Subcutaneous abdominal adipose tissue (tissue), 5 donors: ENCODE results near the gene RP2.

Source experiments
- H3K27ac ChIP-seq: one replicate; pipeline ENCODE4 v1.7.0; 2013; ENCODE audit warnings: low read depth, mild to moderate bottlenecking, inconsistent platforms, low read length, moderate library complexity
- H3K27me3 ChIP-seq, 5 donors: one replicate each; pipeline ENCODE4 v1.7.0; 2013; ENCODE audit warnings: low read length in 5 of 5, inconsistent platforms in 1 of 5; ENCODE audit not compliant: control insufficient read depth in 5 of 5, insufficient read depth in 4 of 5
- H3K36me3 ChIP-seq, 5 donors: one replicate each; pipeline ENCODE4 v1.7.0; 2013; ENCODE audit warnings: low read length in 5 of 5; ENCODE audit not compliant: control insufficient read depth in 5 of 5, insufficient read depth in 5 of 5
- H3K4me1 ChIP-seq, 5 donors: one replicate each; pipeline ENCODE4 v1.7.0; 2013; ENCODE audit warnings: low read length in 5 of 5, mild to moderate bottlenecking in 3 of 5, moderate library complexity in 1 of 5; ENCODE audit not compliant: control insufficient read depth in 5 of 5, insufficient read depth in 5 of 5
- H3K4me3 ChIP-seq, 5 donors: one replicate each; pipeline ENCODE4 v1.7.0; 2013; ENCODE audit warnings: low read length in 5 of 5, low read depth in 1 of 5
- H3K9ac ChIP-seq, 5 donors: one replicate each; pipeline ENCODE4 v1.7.0; 2013; ENCODE audit warnings: low read length in 5 of 5, mild to moderate bottlenecking in 4 of 5, moderate library complexity in 3 of 5
- H3K9me3 ChIP-seq, 5 donors: one replicate each; pipeline ENCODE4 v1.7.0; 2013; ENCODE audit warnings: low read length in 5 of 5; ENCODE audit not compliant: control insufficient read depth in 5 of 5
- donor health status: healthy.
- donor health status: healthy.
- donor health status: healthy.
- donor health status: healthy.
- donor health status: healthy.

RP2 gene

DNA sequence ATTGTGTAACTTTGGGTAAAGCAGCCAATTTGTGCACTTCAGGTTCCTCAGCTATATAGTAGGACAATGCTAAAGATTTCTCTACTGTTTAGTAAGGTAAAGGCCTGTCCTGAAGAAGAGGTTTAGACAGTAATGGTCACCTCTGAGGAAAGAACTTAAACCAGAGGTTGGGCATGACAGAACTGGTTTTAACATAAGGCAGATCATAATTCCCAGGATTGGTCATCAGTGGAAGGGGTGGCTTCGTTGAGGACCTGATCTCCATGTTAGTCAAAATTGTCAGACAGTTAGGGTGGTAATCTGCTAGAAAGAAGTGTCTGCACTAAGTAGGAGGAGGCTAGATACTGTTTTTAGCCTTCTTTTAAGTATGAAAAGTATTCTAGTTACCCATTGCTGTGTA lies 4.1 kb downstream of the RP2 start:
- peaks cover 0 to 3% (median 2%) of the 10 kb centered on the region in 5 donors for H3K9me3 ChIP-seq
- no peak overlapping the region for H3K4me3 ChIP-seq
- H3K9ac ChIP-seq = no peak overlapping the region
- peaks cover 0 to 2% (median 0%) of the 10 kb centered on the region in 5 donors for H3K27me3 ChIP-seq
- H3K27ac ChIP-seq = no peak overlapping the region
- peaks cover 0 to 9% (median 8%) of the 10 kb centered on the region in 5 donors for H3K4me1 ChIP-seq
- no peaks in the 10 kb centered on the region for H3K36me3 ChIP-seq

DNA sequence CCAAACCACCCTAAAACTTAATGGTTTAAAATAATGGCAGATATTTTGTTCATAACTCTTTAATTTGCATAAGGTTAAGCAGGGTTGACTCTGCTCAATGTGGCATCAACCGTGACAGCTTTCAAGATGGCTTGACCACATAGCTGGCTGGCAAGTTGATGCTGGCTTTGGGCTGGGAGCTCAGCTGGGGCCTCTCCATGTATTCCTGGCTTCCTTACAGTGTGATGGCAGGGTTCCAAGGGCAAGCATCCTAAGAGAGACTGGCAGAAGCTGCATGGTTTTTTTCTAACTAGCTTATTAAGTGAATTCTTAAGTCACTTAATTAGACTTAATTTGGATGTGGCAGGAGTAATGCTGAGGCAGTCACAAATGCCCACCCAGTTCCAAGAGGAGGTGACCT lies 4.5 kb downstream of the RP2 start:
- H3K27ac ChIP-seq = no peak overlapping the region
- no peak overlapping the region for H3K4me3 ChIP-seq
- H3K27me3 ChIP-seq = peaks cover 0 to 2% (median 0%) of the 10 kb centered on the region in 5 donors
- H3K36me3 ChIP-seq = no peaks in the 10 kb centered on the region
- no peak overlapping the region for H3K9ac ChIP-seq
- peaks cover 0 to 3% (median 2%) of the 10 kb centered on the region in 5 donors for H3K9me3 ChIP-seq
- peaks cover 0 to 7% (median 6%) of the 10 kb centered on the region in 5 donors for H3K4me1 ChIP-seq

DNA sequence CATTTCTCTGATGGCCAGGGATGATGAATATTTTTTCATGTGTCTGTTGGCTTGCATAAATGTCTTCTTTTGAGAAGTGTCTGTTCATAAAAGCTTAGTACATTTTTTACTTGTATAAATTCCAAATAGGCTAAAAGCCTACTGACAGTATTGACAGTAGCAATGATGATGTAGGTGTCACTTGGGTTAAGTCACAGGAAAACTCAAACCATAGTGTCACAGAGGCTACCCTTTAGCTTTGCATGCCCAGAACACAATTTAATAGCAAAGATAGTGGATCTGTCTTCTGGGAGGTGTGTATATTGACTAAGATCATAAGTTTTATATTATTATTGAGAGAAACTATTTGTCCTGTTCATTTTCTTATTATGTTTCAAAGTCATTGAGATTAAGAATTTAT lies 8.1 kb downstream of the RP2 start:
- peaks cover 0 to 2% (median 0%) of the 10 kb centered on the region in 5 donors for H3K9me3 ChIP-seq
- H3K36me3 ChIP-seq = no peaks in the 10 kb centered on the region
- peaks cover 0 to 5% (median 0%) of the 10 kb centered on the region in 5 donors for H3K4me1 ChIP-seq
- peaks cover 0 to 2% (median 0%) of the 10 kb centered on the region in 5 donors for H3K27me3 ChIP-seq
- H3K9ac ChIP-seq = no peak overlapping the region
- no peak overlapping the region for H3K4me3 ChIP-seq
- H3K27ac ChIP-seq = no peak overlapping the region

- peaks cover 0 to 2% (median 2%) of the 10 kb centered on the region in 5 donors for H3K27me3 ChIP-seq
- H3K9ac ChIP-seq = no peak overlapping the region
- H3K36me3 ChIP-seq = peaks cover 0 to 9% (median 5%) of the 10 kb centered on the region in 5 donors
- peaks cover 0 to 5% (median 0%) of the 10 kb centered on the region in 5 donors for H3K4me1 ChIP-seq
- H3K4me3 ChIP-seq = no peak overlapping the region
- H3K27ac ChIP-seq = no peak overlapping the region
- peaks cover 0 to 5% (median 0%) of the 10 kb centered on the region in 5 donors for H3K9me3 ChIP-seq
These were observed 13.1 kb downstream of the RP2 start for GRCh38 chrX:46849933-46850332.

DNA sequence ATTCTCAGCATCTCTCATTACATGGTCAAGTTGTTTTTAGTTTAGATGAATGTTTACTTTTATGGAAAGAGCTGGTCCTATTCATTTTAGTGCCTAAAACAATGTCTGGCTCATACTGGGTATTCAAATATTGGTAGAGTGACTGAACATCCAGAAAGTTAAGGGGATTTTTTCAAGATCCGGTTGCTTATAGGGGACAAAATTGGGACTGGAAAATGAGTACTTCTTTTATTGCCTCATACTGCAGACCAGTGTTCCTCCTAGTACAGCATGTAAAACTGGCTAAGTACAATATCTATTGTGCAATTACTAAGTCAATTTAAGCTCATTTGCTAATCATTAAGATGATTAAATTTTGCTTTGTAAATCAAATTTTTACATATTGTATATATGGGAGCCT lies 13.9 kb downstream of the RP2 start:
- no peak overlapping the region for H3K27ac ChIP-seq
- peaks cover 0 to 4% (median 0%) of the 10 kb centered on the region in 5 donors for H3K9me3 ChIP-seq
- no peak overlapping the region for H3K4me3 ChIP-seq
- H3K36me3 ChIP-seq = peaks cover 0 to 9% (median 5%) of the 10 kb centered on the region in 5 donors
- H3K4me1 ChIP-seq = peaks cover 0 to 5% (median 0%) of the 10 kb centered on the region in 5 donors
- no peak overlapping the region for H3K9ac ChIP-seq
- peaks cover 0 to 2% (median 0%) of the 10 kb centered on the region in 5 donors for H3K27me3 ChIP-seq

- no peaks in the 10 kb centered on the region for H3K9me3 ChIP-seq
- no peak overlapping the region for H3K9ac ChIP-seq
- peaks cover 0 to 2% (median 0%) of the 10 kb centered on the region in 5 donors for H3K27me3 ChIP-seq
- no peak overlapping the region for H3K27ac ChIP-seq
- no peak overlapping the region for H3K4me3 ChIP-seq
- no peaks in the 10 kb centered on the region for H3K4me1 ChIP-seq
- H3K36me3 ChIP-seq = peaks cover 0 to 14% (median 5%) of the 10 kb centered on the region in 5 donors
These were observed 19.6 kb downstream of the RP2 start for GRCh38 chrX:46856483-46856882.

DNA sequence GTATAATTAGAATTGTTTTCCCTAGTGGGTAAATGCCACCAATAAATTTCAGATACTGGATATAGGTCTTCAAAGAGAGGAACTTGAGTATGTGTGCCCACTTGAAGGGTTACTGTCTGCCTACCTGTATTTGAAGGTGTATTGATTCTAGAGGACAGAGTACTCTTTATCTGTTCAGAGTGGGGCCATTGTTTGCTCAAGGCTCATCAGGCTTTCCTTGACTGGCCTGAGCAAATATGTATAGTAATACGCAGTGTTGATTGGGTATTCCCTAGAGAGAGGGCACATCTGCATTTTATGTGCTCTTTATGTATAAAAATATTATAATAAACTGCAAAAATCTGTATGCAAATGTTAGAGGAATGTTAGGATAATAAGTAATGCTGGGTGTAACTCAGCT lies 23.7 kb downstream of the RP2 start:
- Histone ChIP-seq H3K4me1 (no peaks in the 10 kb centered on the region), H3K9me3 (no peaks in the 10 kb centered on the region), H3K36me3 (peaks cover 0 to 6% (median 0%) of the 10 kb centered on the region in 5 donors), H3K27ac (no peak overlapping the region), H3K27me3 (no peaks in the 10 kb centered on the region), H3K9ac (no peak overlapping the region), H3K4me3 (no peak overlapping the region)

- Histone ChIP-seq H3K4me3 (no peak overlapping the region), H3K36me3 (peaks cover 0 to 5% (median 0%) of the 10 kb centered on the region in 5 donors), H3K27ac (no peak overlapping the region), H3K27me3 (no peaks in the 10 kb centered on the region), H3K9ac (no peak overlapping the region), H3K4me1 (no peaks in the 10 kb centered on the region), H3K9me3 (peaks cover 0 to 4% (median 0%) of the 10 kb centered on the region in 5 donors)
These were observed 26.2 kb downstream of the RP2 start for GRCh38 chrX:46863072-46863471.

DNA sequence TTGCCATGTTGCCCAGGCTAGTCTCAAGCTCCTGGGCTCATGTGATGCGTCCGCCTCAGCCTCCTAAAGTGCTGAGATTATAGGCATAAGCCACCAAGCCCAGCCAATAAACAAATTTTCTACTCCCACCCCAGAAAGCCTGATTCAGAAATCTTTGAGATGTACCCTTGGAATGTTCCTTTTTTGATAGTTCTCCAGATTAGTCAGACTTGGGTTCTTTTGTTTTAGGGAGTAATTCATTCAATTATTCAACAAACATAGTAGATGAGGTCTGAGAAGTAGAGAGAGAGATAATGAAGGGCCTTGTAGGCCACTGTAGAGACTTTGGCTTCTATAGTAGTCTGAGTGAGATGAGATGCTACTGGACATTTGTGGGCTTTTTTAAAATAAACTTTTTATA lies 27.8 kb downstream of the RP2 start:
- peaks cover 0 to 7% (median 0%) of the 10 kb centered on the region in 5 donors for H3K36me3 ChIP-seq
- no peak overlapping the region for H3K4me3 ChIP-seq
- H3K9ac ChIP-seq = no peak overlapping the region
- no peaks in the 10 kb centered on the region for H3K27me3 ChIP-seq
- no peak overlapping the region for H3K27ac ChIP-seq
- H3K4me1 ChIP-seq = no peaks in the 10 kb centered on the region
- H3K9me3 ChIP-seq = peaks cover 0 to 4% (median 0%) of the 10 kb centered on the region in 5 donors

GRCh38 chrX:46865281-46865680 lies 28.4 kb downstream of the RP2 start:
- peaks cover 0 to 7% (median 0%) of the 10 kb centered on the region in 5 donors for H3K36me3 ChIP-seq
- H3K9ac ChIP-seq = no peak overlapping the region
- H3K4me3 ChIP-seq = no peak overlapping the region
- no peaks in the 10 kb centered on the region for H3K27me3 ChIP-seq
- peaks cover 0 to 4% (median 0%) of the 10 kb centered on the region in 5 donors for H3K9me3 ChIP-seq
- H3K4me1 ChIP-seq = no peaks in the 10 kb centered on the region
- no peak overlapping the region for H3K27ac ChIP-seq
